ENCODE results near the gene WFDC10A.

Gene WFDC10A

GRCh38 chr20:45607810-45608209, 21.7 kb upstream of the WFDC10A start:
- no peaks in the 10 kb centered on the region for H3K4me1 ChIP-seq (ENCODE audit: control insufficient read depth in 5 of 5, insufficient read depth in 5 of 5, low read length in 5 of 5)
- no peaks in the 10 kb centered on the region for H3K36me3 ChIP-seq (ENCODE audit: control insufficient read depth in 5 of 5, insufficient read depth in 5 of 5, low read length in 5 of 5)
- no peak overlapping the region for H3K27ac ChIP-seq (ENCODE audit: low read depth, low read length)
- H3K9ac ChIP-seq (ENCODE audit: low read length in 5 of 5): no peak overlapping the region
- no peak overlapping the region for H3K4me3 ChIP-seq (ENCODE audit: low read depth in 1 of 5, low read length in 5 of 5)
- peaks cover 0 to 13% (median 2%) of the 10 kb centered on the region in 5 donors for H3K9me3 ChIP-seq (ENCODE audit: control insufficient read depth in 5 of 5, low read length in 5 of 5)
- H3K27me3 ChIP-seq (ENCODE audit: control insufficient read depth in 5 of 5, insufficient read depth in 4 of 5, low read length in 5 of 5): peaks cover 0 to 2% (median 0%) of the 10 kb centered on the region in 5 donors

DNA sequence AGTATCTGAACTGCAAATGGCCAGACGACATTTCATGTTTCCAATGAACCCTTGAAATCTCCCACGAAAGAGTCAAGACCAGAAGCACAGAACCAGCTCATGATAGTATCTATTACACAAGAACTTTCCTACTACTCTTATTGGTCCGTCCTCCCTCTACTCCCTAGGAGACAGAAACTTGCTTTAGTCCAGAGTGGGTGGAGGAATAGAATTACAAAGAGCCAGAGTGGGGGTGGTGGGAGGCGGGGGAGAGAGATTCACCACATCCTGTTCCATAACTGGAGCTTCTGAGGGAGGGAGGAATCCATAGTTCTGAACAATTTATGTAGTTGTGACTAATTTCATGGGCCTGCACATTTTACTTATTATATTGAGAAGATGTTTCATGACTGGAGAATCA, 18.5 kb upstream of the WFDC10A start:
- Histone ChIP-seq H3K4me1 (ENCODE audit: control insufficient read depth in 5 of 5, insufficient read depth in 5 of 5, low read length in 5 of 5) (no peaks in the 10 kb centered on the region), H3K4me3 (ENCODE audit: low read depth in 1 of 5, low read length in 5 of 5) (no peak overlapping the region), H3K9ac (ENCODE audit: low read length in 5 of 5) (no peak overlapping the region), H3K27ac (ENCODE audit: low read depth, low read length) (no peak overlapping the region), H3K9me3 (ENCODE audit: control insufficient read depth in 5 of 5, low read length in 5 of 5) (peaks cover 0 to 3% (median 2%) of the 10 kb centered on the region in 5 donors), H3K36me3 (ENCODE audit: control insufficient read depth in 5 of 5, insufficient read depth in 5 of 5, low read length in 5 of 5) (no peaks in the 10 kb centered on the region), H3K27me3 (ENCODE audit: control insufficient read depth in 5 of 5, insufficient read depth in 4 of 5, low read length in 5 of 5) (peaks cover 0 to 3% (median 0%) of the 10 kb centered on the region in 5 donors)

GRCh38 chr20:45612314-45612713, 17.2 kb upstream of the WFDC10A start:
- H3K9me3 ChIP-seq (ENCODE audit: control insufficient read depth in 5 of 5, low read length in 5 of 5): peaks cover 0 to 2% (median 0%) of the 10 kb centered on the region in 5 donors
- H3K9ac ChIP-seq (ENCODE audit: low read length in 5 of 5): no peak overlapping the region
- H3K4me1 ChIP-seq (ENCODE audit: control insufficient read depth in 5 of 5, insufficient read depth in 5 of 5, low read length in 5 of 5): no peaks in the 10 kb centered on the region
- no peak overlapping the region for H3K4me3 ChIP-seq (ENCODE audit: low read depth in 1 of 5, low read length in 5 of 5)
- peaks cover 0 to 3% (median 0%) of the 10 kb centered on the region in 5 donors for H3K27me3 ChIP-seq (ENCODE audit: control insufficient read depth in 5 of 5, insufficient read depth in 4 of 5, low read length in 5 of 5)
- no peaks in the 10 kb centered on the region for H3K36me3 ChIP-seq (ENCODE audit: control insufficient read depth in 5 of 5, insufficient read depth in 5 of 5, low read length in 5 of 5)
- no peak overlapping the region for H3K27ac ChIP-seq (ENCODE audit: low read depth, low read length)

- Histone ChIP-seq H3K9ac (ENCODE audit: low read length in 5 of 5) (no peak overlapping the region), H3K9me3 (ENCODE audit: control insufficient read depth in 5 of 5, low read length in 5 of 5) (no peaks in the 10 kb centered on the region), H3K4me3 (ENCODE audit: low read depth in 1 of 5, low read length in 5 of 5) (no peak overlapping the region), H3K36me3 (ENCODE audit: control insufficient read depth in 5 of 5, insufficient read depth in 5 of 5, low read length in 5 of 5) (no peaks in the 10 kb centered on the region), H3K4me1 (ENCODE audit: control insufficient read depth in 5 of 5, insufficient read depth in 5 of 5, low read length in 5 of 5) (no peaks in the 10 kb centered on the region), H3K27me3 (ENCODE audit: control insufficient read depth in 5 of 5, insufficient read depth in 4 of 5, low read length in 5 of 5) (peaks cover 0 to 3% (median 0%) of the 10 kb centered on the region in 5 donors), H3K27ac (ENCODE audit: low read depth, low read length) (no peak overlapping the region)
Measured at GRCh38 chr20:45617591-45617990, 11.9 kb upstream of the WFDC10A start.

GRCh38 chr20:45621593-45621992, 7.9 kb upstream of the WFDC10A start:
- H3K9ac ChIP-seq (ENCODE audit: low read length in 5 of 5): no peak overlapping the region
- no peaks in the 10 kb centered on the region for H3K27me3 ChIP-seq (ENCODE audit: control insufficient read depth in 5 of 5, insufficient read depth in 4 of 5, low read length in 5 of 5)
- no peaks in the 10 kb centered on the region for H3K9me3 ChIP-seq (ENCODE audit: control insufficient read depth in 5 of 5, low read length in 5 of 5)
- H3K36me3 ChIP-seq (ENCODE audit: control insufficient read depth in 5 of 5, insufficient read depth in 5 of 5, low read length in 5 of 5): no peaks in the 10 kb centered on the region
- H3K4me1 ChIP-seq (ENCODE audit: control insufficient read depth in 5 of 5, insufficient read depth in 5 of 5, low read length in 5 of 5): no peaks in the 10 kb centered on the region
- no peak overlapping the region for H3K4me3 ChIP-seq (ENCODE audit: low read depth in 1 of 5, low read length in 5 of 5)
- no peak overlapping the region for H3K27ac ChIP-seq (ENCODE audit: low read depth, low read length)

DNA sequence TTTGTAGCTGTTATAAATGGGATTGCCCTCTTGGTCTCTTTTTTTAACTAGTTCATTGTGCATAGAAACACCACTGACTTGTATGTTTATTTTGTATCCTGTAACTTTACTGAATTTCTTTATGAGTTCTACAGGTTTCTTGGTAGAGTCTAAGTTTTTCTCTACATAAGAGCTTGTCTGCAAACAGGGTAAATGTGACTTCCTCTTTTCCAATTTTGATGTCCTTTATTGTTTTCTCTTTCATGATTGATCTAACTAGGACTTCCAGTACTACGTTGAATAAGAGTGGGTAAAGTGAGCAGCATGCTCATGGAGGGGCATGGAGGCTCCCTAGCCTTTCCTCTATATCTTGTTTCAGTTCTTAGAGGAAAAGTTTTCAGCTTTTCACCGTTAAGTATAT, 3.0 kb upstream of the WFDC10A start:
- Histone ChIP-seq H3K27ac (ENCODE audit: low read depth, low read length) (no peak overlapping the region), H3K9me3 (ENCODE audit: control insufficient read depth in 5 of 5, low read length in 5 of 5) (no peaks in the 10 kb centered on the region), H3K36me3 (ENCODE audit: control insufficient read depth in 5 of 5, insufficient read depth in 5 of 5, low read length in 5 of 5) (no peaks in the 10 kb centered on the region)

GRCh38 chr20:45630371-45630770, 832 bp downstream of the WFDC10A start:
- H3K36me3 ChIP-seq (ENCODE audit: control insufficient read depth in 5 of 5, insufficient read depth in 5 of 5, low read length in 5 of 5): no peaks in the 10 kb centered on the region
- peaks cover 0 to 6% (median 2%) of the 10 kb centered on the region in 5 donors for H3K27me3 ChIP-seq (ENCODE audit: control insufficient read depth in 5 of 5, insufficient read depth in 4 of 5, low read length in 5 of 5)
- H3K9me3 ChIP-seq (ENCODE audit: control insufficient read depth in 5 of 5, low read length in 5 of 5): no peaks in the 10 kb centered on the region
- no peak overlapping the region for H3K4me3 ChIP-seq (ENCODE audit: low read depth in 1 of 5, low read length in 5 of 5)
- no peak overlapping the region for H3K9ac ChIP-seq (ENCODE audit: low read length in 5 of 5)
- peaks cover 0 to 4% (median 0%) of the 10 kb centered on the region in 5 donors for H3K4me1 ChIP-seq (ENCODE audit: control insufficient read depth in 5 of 5, insufficient read depth in 5 of 5, low read length in 5 of 5)
- no peak overlapping the region for H3K27ac ChIP-seq (ENCODE audit: low read depth, low read length)

More for the DNA sequence above, 3.0 kb upstream of the WFDC10A start:
- Histone ChIP-seq H3K4me3 (ENCODE audit: low read depth in 1 of 5, low read length in 5 of 5) (no peak overlapping the region), H3K27me3 (ENCODE audit: control insufficient read depth in 5 of 5, insufficient read depth in 4 of 5, low read length in 5 of 5) (peaks cover 0 to 6% (median 0%) of the 10 kb centered on the region in 5 donors), H3K9ac (ENCODE audit: low read length in 5 of 5) (no peak overlapping the region), H3K4me1 (ENCODE audit: control insufficient read depth in 5 of 5, insufficient read depth in 5 of 5, low read length in 5 of 5) (peaks cover 0 to 4% (median 0%) of the 10 kb centered on the region in 5 donors)

GRCh38 chr20:45631184-45631583, 1.6 kb downstream of the WFDC10A start, which contains the start of gene WFDC9:
Gene WFDC9, minus strand, starts transcription at chr20:45631284. Its CDS starts 21,103 bp downstream, at chr20:45610181.
- H3K4me3 ChIP-seq (ENCODE audit: low read depth in 1 of 5, low read length in 5 of 5): no peak within 1 kb of the TSS
- H3K9me3 ChIP-seq (ENCODE audit: control insufficient read depth in 5 of 5, low read length in 5 of 5): no peaks in the 10 kb centered on the region
- H3K27ac ChIP-seq (ENCODE audit: low read depth, low read length): no peak within 1 kb of the TSS
- H3K27me3 ChIP-seq (ENCODE audit: control insufficient read depth in 5 of 5, insufficient read depth in 4 of 5, low read length in 5 of 5): peaks cover 0 to 6% (median 2%) of the 10 kb centered on the region in 5 donors
- H3K4me1 ChIP-seq (ENCODE audit: control insufficient read depth in 5 of 5, insufficient read depth in 5 of 5, low read length in 5 of 5): peaks cover 0 to 4% (median 0%) of the 10 kb centered on the region in 5 donors
- H3K36me3 ChIP-seq (ENCODE audit: control insufficient read depth in 5 of 5, insufficient read depth in 5 of 5, low read length in 5 of 5): no peaks in the 10 kb centered on the region
- no peak within 1 kb of the TSS for H3K9ac ChIP-seq (ENCODE audit: low read length in 5 of 5)

- H3K27ac ChIP-seq (ENCODE audit: low read depth, low read length): no peak overlapping the region
- no peak overlapping the region for H3K4me3 ChIP-seq (ENCODE audit: low read depth in 1 of 5, low read length in 5 of 5)
- peaks cover 0 to 3% (median 0%) of the 10 kb centered on the region in 5 donors for H3K27me3 ChIP-seq (ENCODE audit: control insufficient read depth in 5 of 5, insufficient read depth in 4 of 5, low read length in 5 of 5)
- no peaks in the 10 kb centered on the region for H3K4me1 ChIP-seq (ENCODE audit: control insufficient read depth in 5 of 5, insufficient read depth in 5 of 5, low read length in 5 of 5)
- H3K36me3 ChIP-seq (ENCODE audit: control insufficient read depth in 5 of 5, insufficient read depth in 5 of 5, low read length in 5 of 5): no peaks in the 10 kb centered on the region
- H3K9ac ChIP-seq (ENCODE audit: low read length in 5 of 5): no peak overlapping the region
- no peaks in the 10 kb centered on the region for H3K9me3 ChIP-seq (ENCODE audit: control insufficient read depth in 5 of 5, low read length in 5 of 5)
Measured at GRCh38 chr20:45636513-45636912, 7.0 kb downstream of the WFDC10A start.

GRCh38 chr20:45639687-45640086, 10.1 kb downstream of the WFDC10A start:
- no peaks in the 10 kb centered on the region for H3K9me3 ChIP-seq (ENCODE audit: control insufficient read depth in 5 of 5, low read length in 5 of 5)
- H3K9ac ChIP-seq (ENCODE audit: low read length in 5 of 5): no peak overlapping the region
- no peaks in the 10 kb centered on the region for H3K36me3 ChIP-seq (ENCODE audit: control insufficient read depth in 5 of 5, insufficient read depth in 5 of 5, low read length in 5 of 5)
- no peaks in the 10 kb centered on the region for H3K27me3 ChIP-seq (ENCODE audit: control insufficient read depth in 5 of 5, insufficient read depth in 4 of 5, low read length in 5 of 5)
- no peak overlapping the region for H3K27ac ChIP-seq (ENCODE audit: low read depth, low read length)
- H3K4me1 ChIP-seq (ENCODE audit: control insufficient read depth in 5 of 5, insufficient read depth in 5 of 5, low read length in 5 of 5): no peaks in the 10 kb centered on the region
- no peak overlapping the region for H3K4me3 ChIP-seq (ENCODE audit: low read depth in 1 of 5, low read length in 5 of 5)

Measured in subcutaneous abdominal adipose tissue (tissue), 5 donors.